Suprapubic skin (tissue), 4 donors: Measurements from ENCODE around the gene CX3CR1. TPM values are rescaled to one million over a fixed set of nuclear protein-coding genes. Genes with fewer than 3 reads are reported as not detected.

ENCODE experiments used
- DNase-seq, 2 donors: peaks; one replicate each; pipeline ENCODE4 v3.0.0-alpha.2; 2019; ENCODE audit warnings: low spot score in 2 of 2
- H3K27ac ChIP-seq: fragments of 200-600 bp; sonication (generic); one replicate; pipeline ENCODE4 v1.5.1; 2019
- H3K27me3 ChIP-seq: fragments of 200-600 bp; sonication (generic); one replicate; pipeline ENCODE4 v1.5.1; 2019
- H3K36me3 ChIP-seq: fragments of 200-600 bp; sonication (generic); one replicate; pipeline ENCODE4 v1.5.1; 2019
- H3K4me1 ChIP-seq: fragments of 200-600 bp; sonication (generic); one replicate; pipeline ENCODE4 v1.5.1; 2019
- H3K4me3 ChIP-seq: fragments of 200-600 bp; sonication (generic); one replicate; pipeline ENCODE4 v1.5.1; 2019; ENCODE audit warnings: mild to moderate bottlenecking
- H3K9me3 ChIP-seq: fragments of 200-600 bp; sonication (generic); one replicate; pipeline ENCODE4 v1.5.1; 2019
- CTCF ChIP-seq, 2 donors: fragments of 200-600 bp in 1 of 2; fragments of 450-650 bp in 1 of 2; sonication (generic) in 1 of 2; IDR thresholded peaks; one replicate each; pipeline ENCODE4 v1.5.1; 2016 to 2019; ENCODE audit warnings: antibody characterized with exemption in 2 of 2, mild to moderate bottlenecking in 1 of 2, moderate library complexity in 1 of 2
- EP300 ChIP-seq: sonication (generic); formaldehyde crosslinking; IDR thresholded peaks from one replicate; pipeline ENCODE4 v1.6.1; 2017; ENCODE audit warnings: antibody characterized with exemption
- POLR2A ChIP-seq, 2 donors: fragments of 450-650 bp; IDR thresholded peaks; one replicate each; pipeline ENCODE4 v1.6.1; 2017; ENCODE audit warnings: antibody characterized with exemption in 2 of 2, mild to moderate bottlenecking in 2 of 2, moderate library complexity in 2 of 2
- POLR2AphosphoS5 ChIP-seq, 3 donors: sonication (generic); formaldehyde crosslinking; IDR thresholded peaks; one replicate each; pipeline ENCODE4 v1.6.1; 2017; ENCODE audit warnings: antibody characterized with exemption in 3 of 3
- WGBS: methylation state at CpG from one replicate; pipeline ENCODE4 v1.1.5; 2018; 5-methylcytosine and 5-hydroxymethylcytosine counted together
- total RNA-seq, 4 donors: library from RNA; depleted of rRNA; stranded (reverse); fragments of >200 nt; gene quantifications; one replicate each; pipeline ENCODE4 v1.1.0, GENCODE V29; 2016

The CX3CR1 gene
- total RNA-seq, 4 donors from 2014 or later, result 0.60 to 1.4 (median 1.1) TPM

DNA sequence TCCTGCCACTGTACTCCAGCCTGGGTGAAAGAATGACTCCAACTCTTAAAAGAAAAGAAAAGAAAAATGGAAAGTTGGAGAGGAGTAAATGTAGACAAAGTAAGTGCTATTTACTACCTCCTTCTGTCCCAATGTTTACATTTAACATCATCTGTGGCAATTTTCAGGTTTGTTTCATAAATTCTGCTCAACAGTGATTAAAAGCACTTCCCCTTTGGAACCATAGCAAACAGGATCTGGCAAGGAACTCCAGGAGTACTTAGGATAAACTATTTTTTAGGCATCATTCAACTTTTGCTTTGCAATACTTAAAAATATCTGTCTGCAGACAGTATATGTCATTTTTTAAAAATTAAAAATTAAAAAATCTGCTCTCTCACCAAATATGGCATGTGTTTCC, 5.5 kb upstream of the CX3CR1 start:
- Histone ChIP-seq H3K4me3 (no peak overlapping the region), H3K27ac (no peak overlapping the region), H3K27me3 (no peaks in the 10 kb centered on the region), H3K9me3 (no peaks in the 10 kb centered on the region), H3K4me1 (peaks cover 4% of the 10 kb centered on the region), H3K36me3 (no peaks in the 10 kb centered on the region)
- TF ChIP-seq EP300, result no peak
- no peak for TF ChIP-seq POLR2A (IDR thresholded peaks at IDR 0.05)
- no peak for TF ChIP-seq POLR2AphosphoS5 (IDR thresholded peaks at IDR 0.05)
- TF ChIP-seq CTCF (IDR thresholded peaks at IDR 0.05), result no peak
- no peak for DNase-seq

GRCh38 chr3:39284457-39284881, 4.6 kb upstream of the CX3CR1 start:
- TF ChIP-seq EP300, result no peak
- no peak for TF ChIP-seq CTCF (IDR thresholded peaks at IDR 0.05)
- no peak for TF ChIP-seq POLR2A (IDR thresholded peaks at IDR 0.05)
- no peak for TF ChIP-seq POLR2AphosphoS5 (IDR thresholded peaks at IDR 0.05)
- 79% methylated on average over 5 of the region's 5 CpGs for WGBS
- Histone ChIP-seq H3K27me3 (no peaks in the 10 kb centered on the region), H3K36me3 (no peaks in the 10 kb centered on the region), H3K9me3 (no peaks in the 10 kb centered on the region), H3K27ac (no peak overlapping the region), H3K4me1 (peaks cover 10% of the 10 kb centered on the region), H3K4me3 (no peak overlapping the region)
- DNase-seq, result no peak

GRCh38 chr3:39282057-39282456, 2.2 kb upstream of the CX3CR1 start:
- H3K27me3 ChIP-seq, result no peaks in the 10 kb centered on the region
- H3K27ac ChIP-seq, result no peak overlapping the region
- 88% methylated on average over 6 of the region's 6 CpGs for WGBS
- H3K4me3 ChIP-seq, result no peak overlapping the region
- no peaks in the 10 kb centered on the region for H3K9me3 ChIP-seq
- DNase-seq, result no peak
- no peaks in the 10 kb centered on the region for H3K36me3 ChIP-seq
- peaks cover 5% of the 10 kb centered on the region for H3K4me1 ChIP-seq
- TF ChIP-seq CTCF (IDR thresholded peaks at IDR 0.05) (no peak), EP300 (no peak), POLR2A (IDR thresholded peaks at IDR 0.05) (no peak), POLR2AphosphoS5 (IDR thresholded peaks at IDR 0.05) (no peak)

- no peak for TF ChIP-seq POLR2AphosphoS5 (IDR thresholded peaks at IDR 0.05)
- no peak for TF ChIP-seq CTCF (IDR thresholded peaks at IDR 0.05)
- TF ChIP-seq POLR2A (IDR thresholded peaks at IDR 0.05), result no peak
- no peak for TF ChIP-seq EP300
- no peaks in the 10 kb centered on the region for H3K27me3 ChIP-seq
- no peak for DNase-seq
Measured at GRCh38 chr3:39281533-39281932, 1.7 kb upstream of the CX3CR1 start.

DNA sequence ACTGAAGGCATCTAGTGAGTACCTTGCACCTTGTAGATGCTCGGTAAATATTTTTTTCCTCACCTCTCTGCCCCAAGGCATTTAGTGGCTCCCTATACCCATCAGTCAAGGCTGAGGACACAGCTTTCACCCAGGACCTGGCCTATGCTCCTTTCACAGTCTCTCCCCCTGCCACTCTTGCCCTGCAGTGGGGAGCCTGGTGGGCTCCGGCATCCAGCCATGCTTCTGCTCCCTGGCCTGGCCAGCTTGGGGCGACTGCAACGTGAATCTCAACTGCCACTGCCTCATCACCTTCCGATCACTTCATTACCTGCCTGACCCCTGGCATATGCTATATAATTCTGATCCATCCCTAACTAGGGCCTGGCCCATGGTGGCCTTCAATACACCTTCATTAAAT, 735 bp upstream of the CX3CR1 start:
- no peak for TF ChIP-seq EP300
- TF ChIP-seq CTCF (IDR thresholded peaks at IDR 0.05), result no peak
- TF ChIP-seq POLR2A (IDR thresholded peaks at IDR 0.05), result no peak
- TF ChIP-seq POLR2AphosphoS5 (IDR thresholded peaks at IDR 0.05), result no peak
- 99% methylated on average over 5 of the region's 5 CpGs for WGBS
- Histone ChIP-seq H3K36me3 (no peaks in the 10 kb centered on the region), H3K27me3 (no peaks in the 10 kb centered on the region), H3K4me1 (peaks cover 5% of the 10 kb centered on the region), H3K27ac (no peak overlapping the region), H3K9me3 (no peaks in the 10 kb centered on the region), H3K4me3 (no peak overlapping the region)
- no peak for DNase-seq

More at GRCh38 chr3:39281533-39281932, 1.7 kb upstream of the CX3CR1 start:
- Histone ChIP-seq H3K4me3 (no peak overlapping the region), H3K9me3 (no peaks in the 10 kb centered on the region), H3K27ac (no peak overlapping the region), H3K4me1 (peaks cover 5% of the 10 kb centered on the region), H3K36me3 (no peaks in the 10 kb centered on the region)
- 60% methylated on average over 9 of the region's 9 CpGs for WGBS
